GM06990 (cell line): ENCODE measurements around the gene CSTPP1.
"Not testable (repeated sequence)": the region's sequence is repeated elsewhere in the genome, so short reads cannot be mapped to it uniquely, and the experiment has no call there.

Experiments used
- DNase-seq: peaks from one replicate; pipeline ENCODE4 v3.0.0-alpha.2; 2011; ENCODE audit not compliant: insufficient read length; ENCODE audit errors: extremely low read depth
- H3K27me3 ChIP-seq: replicated peaks from 2 replicates; pipeline ENCODE4 v1.6.0; 2011; ENCODE audit warnings: low read length; ENCODE audit not compliant: control insufficient read depth, insufficient read depth
- H3K36me3 ChIP-seq: 2 replicates; pipeline ENCODE4 v1.5.1; 2011; ENCODE audit warnings: low read length; ENCODE audit not compliant: control insufficient read depth, insufficient read depth
- H3K4me3 ChIP-seq: replicated peaks from 2 replicates; pipeline ENCODE4 v1.5.1; 2011; ENCODE audit warnings: low read depth, mild to moderate bottlenecking, control low read depth, low read length
- TF ChIP-seq, protein P1 (sequence below): IDR thresholded peaks from 2 replicates; pipeline ENCODE4 v1.5.1; 2011; ENCODE audit warnings: low read length, control low read depth, mild to moderate bottlenecking, inconsistent platforms; ENCODE audit not compliant: insufficient read depth, poor library complexity, severe bottlenecking

CSTPP1 gene

GRCh38 chr11:46981436-46981835 lies 44.9 kb downstream of the CSTPP1 start:
- Histone ChIP-seq H3K4me3 (no peak overlapping the region), H3K36me3 (no peaks in the 10 kb centered on the region), H3K27me3 (no peaks in the 10 kb centered on the region)
- TF ChIP-seq, protein P1, sequence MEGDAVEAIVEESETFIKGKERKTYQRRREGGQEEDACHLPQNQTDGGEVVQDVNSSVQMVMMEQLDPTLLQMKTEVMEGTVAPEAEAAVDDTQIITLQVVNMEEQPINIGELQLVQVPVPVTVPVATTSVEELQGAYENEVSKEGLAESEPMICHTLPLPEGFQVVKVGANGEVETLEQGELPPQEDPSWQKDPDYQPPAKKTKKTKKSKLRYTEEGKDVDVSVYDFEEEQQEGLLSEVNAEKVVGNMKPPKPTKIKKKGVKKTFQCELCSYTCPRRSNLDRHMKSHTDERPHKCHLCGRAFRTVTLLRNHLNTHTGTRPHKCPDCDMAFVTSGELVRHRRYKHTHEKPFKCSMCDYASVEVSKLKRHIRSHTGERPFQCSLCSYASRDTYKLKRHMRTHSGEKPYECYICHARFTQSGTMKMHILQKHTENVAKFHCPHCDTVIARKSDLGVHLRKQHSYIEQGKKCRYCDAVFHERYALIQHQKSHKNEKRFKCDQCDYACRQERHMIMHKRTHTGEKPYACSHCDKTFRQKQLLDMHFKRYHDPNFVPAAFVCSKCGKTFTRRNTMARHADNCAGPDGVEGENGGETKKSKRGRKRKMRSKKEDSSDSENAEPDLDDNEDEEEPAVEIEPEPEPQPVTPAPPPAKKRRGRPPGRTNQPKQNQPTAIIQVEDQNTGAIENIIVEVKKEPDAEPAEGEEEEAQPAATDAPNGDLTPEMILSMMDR = no peak
- no peak for DNase-seq

DNA sequence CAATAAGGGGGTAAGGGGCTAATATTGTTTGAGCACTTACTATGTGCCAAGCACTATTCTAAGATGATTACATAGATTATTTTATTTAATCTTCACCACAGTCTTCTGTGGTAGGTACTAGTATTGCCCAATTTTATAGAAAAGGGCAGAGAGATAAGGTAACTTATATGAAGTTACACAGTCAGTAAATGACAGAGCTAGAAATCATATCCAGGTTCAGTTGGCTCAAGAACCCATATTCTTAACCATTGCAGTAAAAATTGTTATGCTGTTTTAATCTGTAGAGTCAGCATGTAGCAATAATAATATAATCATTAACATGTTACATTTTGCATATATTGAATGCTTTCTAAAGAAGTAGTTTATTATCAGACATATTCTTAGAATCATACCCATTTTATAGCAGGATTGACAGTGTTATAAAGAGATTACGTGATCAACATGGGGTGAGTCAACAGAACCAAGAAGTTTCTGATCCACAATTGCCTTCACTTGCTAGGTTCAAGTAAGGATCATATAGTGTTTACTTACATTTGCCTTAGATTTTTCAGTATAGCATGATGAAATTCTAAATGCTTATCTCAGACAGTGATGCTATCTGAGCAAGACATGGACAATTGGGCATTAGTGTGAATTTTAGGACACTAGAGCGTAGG lies 46.4 kb downstream of the CSTPP1 start:
- H3K4me3 ChIP-seq = no peak overlapping the region
- H3K27me3 ChIP-seq = no peaks in the 10 kb centered on the region
- DNase-seq = no peak
- TF ChIP-seq, protein P1 = no peak
- H3K36me3 ChIP-seq = no peaks in the 10 kb centered on the region; the same call in 1 of the 2 replicates

- TF ChIP-seq, protein P1 = no peak
- Histone ChIP-seq H3K36me3 (no peaks in the 10 kb centered on the region; the same call in 1 of the 2 replicates), H3K27me3 (no peaks in the 10 kb centered on the region), H3K4me3 (no peak overlapping the region)
- no peak for DNase-seq
Measured at GRCh38 chr11:46983598-46983997, 47.0 kb downstream of the CSTPP1 start.

- Histone ChIP-seq H3K4me3 (no peak overlapping the region), H3K36me3 (no peaks in the 10 kb centered on the region; the same call in 1 of the 2 replicates), H3K27me3 (no peaks in the 10 kb centered on the region)
- TF ChIP-seq, protein P1 = no peak
- no peak for DNase-seq
Measured at GRCh38 chr11:46984548-46984947, 48.0 kb downstream of the CSTPP1 start.

GRCh38 chr11:46984987-46985386 lies 48.4 kb downstream of the CSTPP1 start:
- no peak for DNase-seq
- Histone ChIP-seq H3K27me3 (no peaks in the 10 kb centered on the region), H3K4me3 (no peak overlapping the region), H3K36me3 (no peaks in the 10 kb centered on the region; the same call in 1 of the 2 replicates)
- TF ChIP-seq, protein P1 = no peak

GRCh38 chr11:46987183-46987582 lies 50.6 kb downstream of the CSTPP1 start:
- Histone ChIP-seq H3K36me3 (no peaks in the 10 kb centered on the region; the same call in 1 of the 2 replicates), H3K27me3 (no peaks in the 10 kb centered on the region), H3K4me3 (no peak overlapping the region)
- DNase-seq = no peak
- TF ChIP-seq, protein P1 = no peak

- H3K4me3 ChIP-seq, DNase-seq, H3K36me3 ChIP-seq, H3K27me3 ChIP-seq: not testable (repeated sequence)
Measured at GRCh38 chr11:46989810-46990487, 53.4 kb downstream of the CSTPP1 start.
